HepG2 (cell line): ENCODE results near the gene LBX2. TPM values are rescaled to one million over a fixed set of nuclear protein-coding genes. Genes with fewer than 3 reads are reported as not detected.

Experiments used
- AKAP8 ChIP-seq: sonication (generic); formaldehyde crosslinking; IDR thresholded peaks from 2 replicates; pipeline ENCODE4 v1.5.1; 2020; ENCODE audit warnings: mild to moderate bottlenecking, missing genetic modification reagents
- ATF7 ChIP-seq, 2 experiments: fragments of 450-650 bp in 1 of 2; sonication (generic) in 1 of 2; formaldehyde crosslinking in 1 of 2; IDR thresholded peaks; 2 replicates each; pipeline versions ENCODE4 v1.4.0 to v1.6.1; 2016 to 2020; ENCODE audit warnings: antibody characterized with exemption in 1 of 2, mild to moderate bottlenecking in 1 of 2, missing genetic modification reagents in 1 of 2
- ATM ChIP-seq: fragments of 450-650 bp; IDR thresholded peaks from 2 replicates; pipeline ENCODE4 v1.7.1; 2017; ENCODE audit warnings: mild to moderate bottlenecking, borderline replicate concordance
- CBX2 ChIP-seq, 2 experiments: fragments of 200-600 bp in 1 of 2; sonication (generic); formaldehyde crosslinking in 1 of 2; IDR thresholded peaks; 2 replicates each; pipeline versions ENCODE4 v1.7.0 to v1.8.1; 2018 to 2022; ENCODE audit warnings: low read depth in 2 of 2, low read length in 1 of 2, mild to moderate bottlenecking in 1 of 2, missing genetic modification reagents in 1 of 2
- MAF1 ChIP-seq: sonication (generic); formaldehyde crosslinking; IDR thresholded peaks from 2 replicates; pipeline ENCODE4 v1.5.0; 2020; ENCODE audit warnings: missing genetic modification reagents, borderline replicate concordance
- MIXL1 ChIP-seq: IDR thresholded peaks from 2 replicates; pipeline ENCODE4 v1.6.1; 2016
- MNT ChIP-seq: fragments of 450-650 bp; IDR thresholded peaks from 2 replicates; pipeline ENCODE4 v1.6.1; 2016
- MTA1 ChIP-seq: sonication (generic); formaldehyde crosslinking; IDR thresholded peaks from 2 replicates; pipeline ENCODE4 v1.4.0; 2020; ENCODE audit warnings: missing genetic modification reagents, mild to moderate bottlenecking, borderline replicate concordance
- PCBP2 ChIP-seq: fragments of 200-400 bp; formaldehyde crosslinking; optimal IDR thresholded peaks from 2 replicates; pipeline ENCODE3; 2018; ENCODE audit warnings: low read length, low read depth; ENCODE audit not compliant: poor library complexity, severe bottlenecking
- PHB2 ChIP-seq: fragments of 450-650 bp; IDR thresholded peaks from 2 replicates; pipeline ENCODE4 v1.6.1; 2018; ENCODE audit not compliant: partially characterized antibody
- POGZ ChIP-seq: sonication (generic); formaldehyde crosslinking; IDR thresholded peaks from 2 replicates; pipeline ENCODE4 v1.4.0; 2020; ENCODE audit warnings: mild to moderate bottlenecking, missing genetic modification reagents
- PRMT3 ChIP-seq: sonication (generic); formaldehyde crosslinking; IDR thresholded peaks from 2 replicates; pipeline ENCODE4 v1.8.1; 2022; ENCODE audit warnings: low read depth, mild to moderate bottlenecking, moderate library complexity, missing genetic modification reagents, borderline replicate concordance
- RORA ChIP-seq: sonication (generic); formaldehyde crosslinking; IDR thresholded peaks from 2 replicates; pipeline ENCODE4 v1.5.0; 2020; ENCODE audit warnings: mild to moderate bottlenecking, missing genetic modification reagents, moderate library complexity
- SIX4 ChIP-seq: sonication (generic); formaldehyde crosslinking; IDR thresholded peaks from 2 replicates; pipeline ENCODE4 v1.4.0; 2020; ENCODE audit warnings: missing genetic modification reagents
- SRF ChIP-seq: IDR thresholded peaks from 2 replicates; pipeline ENCODE4 v1.6.1; 2011; ENCODE audit warnings: mild to moderate bottlenecking, low read depth, low read length, moderate library complexity
- TFDP2 ChIP-seq: sonication (generic); formaldehyde crosslinking; IDR thresholded peaks from 2 replicates; pipeline ENCODE4 v1.4.0; 2020; ENCODE audit warnings: missing genetic modification reagents
- ZFX ChIP-seq: sonication (generic); formaldehyde crosslinking; IDR thresholded peaks from 2 replicates; pipeline ENCODE4 v1.4.0; 2020; ENCODE audit warnings: mild to moderate bottlenecking, low read depth, missing genetic modification reagents, moderate library complexity
- ZNF138 ChIP-seq: sonication (generic); formaldehyde crosslinking; IDR thresholded peaks from 2 replicates; pipeline ENCODE4 v1.5.0; 2020; ENCODE audit warnings: mild to moderate bottlenecking, low read depth, missing genetic modification reagents
- ZNF234 ChIP-seq: sonication (generic); formaldehyde crosslinking; conservative IDR thresholded peaks from 2 replicates; pipeline ENCODE4 v1.5.1; 2020; ENCODE audit warnings: mild to moderate bottlenecking, missing genetic modification reagents
- ZNF3 ChIP-seq: IDR thresholded peaks from 2 replicates; pipeline ENCODE4 v1.7.0; 2017; ENCODE audit warnings: inconsistent platforms
- ZNF749 ChIP-seq: sonication (generic); formaldehyde crosslinking; IDR thresholded peaks from 2 replicates; pipeline ENCODE4 v1.8.0; 2022; ENCODE audit warnings: mild to moderate bottlenecking, missing genetic modification reagents, moderate library complexity, borderline replicate concordance
- ZNF841 ChIP-seq: sonication (generic); formaldehyde crosslinking; IDR thresholded peaks from 2 replicates; pipeline ENCODE4 v1.8.1; 2023; ENCODE audit warnings: missing genetic modification reagents, borderline replicate concordance
- ZXDC ChIP-seq: sonication (generic); formaldehyde crosslinking; IDR thresholded peaks from 2 replicates; pipeline ENCODE4 v1.5.0; 2020; ENCODE audit warnings: mild to moderate bottlenecking, missing genetic modification reagents
- polyA plus RNA-seq, 8 experiments: library from polyadenylated mRNA; depleted of rRNA in 3 of 8; stranded (reverse) in 7 of 8; unstranded in 1 of 8; fragments of >200 nt; fragmentation: Illumina TruSeq in 4 of 8; extraction: Trizol in 4 of 8; gene quantifications; 2 replicates each; pipeline versions ENCODE4 v1.2.1 to v1.2.3, GENCODE V29; 2011 to 2016; ENCODE audit warnings: low read depth in 4 of 8, missing spikeins in 1 of 8, mixed read lengths in 1 of 8; ENCODE audit not compliant: insufficient read depth in 1 of 8
- total RNA-seq, 5 experiments: library from RNA; depleted of rRNA; stranded (reverse); fragments of >200 nt; fragmentation: Illumina TruSeq; extraction: Trizol; gene quantifications; 2 replicates each; pipeline ENCODE4 v1.2.3, GENCODE V29; 2016; ENCODE audit warnings: low read depth in 1 of 5

Gene LBX2
- total and polyA plus RNA-seq, 2 of the 13 experiments (the other 11 are each of a cell fraction or from before 2014, with no cell fraction given), result 6.4 to 8.1 TPM

GRCh38 chr2:74461187-74462053 lies 38.0 kb downstream of the LBX2 start (continued):
- TF ChIP-seq ZNF3 (CRISPR knock-in tag) (no peak), SIX4 (CRISPR knock-in tag) (no peak), ZNF749 (CRISPR knock-in tag) (no peak), MAF1 (CRISPR knock-in tag) (no peak), PRMT3 (CRISPR knock-in tag) (no peak), PCBP2 (no peak), ZXDC (CRISPR knock-in tag) (no peak), POGZ (CRISPR knock-in tag) (no peak), PHB2 (no peak), ZNF138 (CRISPR knock-in tag) (no peak), RORA (no peak), CBX2 (IDR thresholded peaks at IDR 0.05; ENCODE audit: low read depth, low read length) (no peak), CBX2 (CRISPR knock-in tag; IDR thresholded peaks at IDR 0.05; ENCODE audit: low read depth) (no peak), AKAP8 (CRISPR knock-in tag) (no peak), ZNF234 (CRISPR knock-in tag) (no peak), MTA1 (CRISPR knock-in tag) (no peak), ATM (no peak), ZFX (CRISPR knock-in tag) (no peak), TFDP2 (CRISPR knock-in tag) (no peak), SRF (peak; percentile 91), MNT (no peak), ZNF841 (CRISPR knock-in tag) (no peak), ATF7 (IDR thresholded peaks at IDR 0.05) (no peak), ATF7 (CRISPR knock-in tag; IDR thresholded peaks at IDR 0.05) (no peak), MIXL1 (CRISPR knock-in tag) (no peak)
